SKM-1 (cell line): ENCODE measurements around the gene HUS1.
"Not testable (repeated sequence)": the region's sequence is repeated elsewhere in the genome, so short reads cannot be mapped to it uniquely, and the experiment has no call there.

ENCODE experiments used
- DNase-seq: peaks from one replicate; lab custom pipeline; 2025; ENCODE audit not compliant: unreplicated experiment; lab: John Stamatoyannopoulos, UW

HUS1 gene

GRCh38 chr7:47980648-47981047 is 1.2 kb upstream of the HUS1 start:
- not testable (repeated sequence) for DNase-seq

GRCh38 chr7:47979832-47980181 is 392 bp upstream of the HUS1 start:
- no peak for DNase-seq

GRCh38 chr7:47978790-47979144 is 648 bp downstream of the HUS1 start:
- DNase-seq, result no peak

- DNase-seq, result no peak
Observed at GRCh38 chr7:47973739-47974138, 5.7 kb downstream of the HUS1 start.

- no peak for DNase-seq
Observed at GRCh38 chr7:47970761-47971160, 8.7 kb downstream of the HUS1 start.

- DNase-seq, result no peak
Observed at GRCh38 chr7:47968847-47969774, 10.3 kb downstream of the HUS1 start.

- no peak for DNase-seq
Observed at GRCh38 chr7:47967708-47968107, 11.7 kb downstream of the HUS1 start.

GRCh38 chr7:47967123-47967522 is 12.3 kb downstream of the HUS1 start:
- DNase-seq, result no peak

GRCh38 chr7:47965456-47965855 is 14.0 kb downstream of the HUS1 start:
- DNase-seq, result no peak

GRCh38 chr7:47962262-47962661 is 17.2 kb downstream of the HUS1 start:
- DNase-seq, result no peak

- no peak for DNase-seq
Observed at GRCh38 chr7:47957156-47957555, 22.3 kb downstream of the HUS1 start.

GRCh38 chr7:47956220-47956619 is 23.2 kb downstream of the HUS1 start:
- DNase-seq, result no peak

GRCh38 chr7:47954231-47954911 is 25.0 kb downstream of the HUS1 start:
- no peak for DNase-seq

- no peak for DNase-seq
Observed at GRCh38 chr7:47953822-47954221, 25.6 kb downstream of the HUS1 start.

- DNase-seq, result no peak
Observed at GRCh38 chr7:47952224-47952623, 27.2 kb downstream of the HUS1 start.

GRCh38 chr7:47951374-47951773 is 28.0 kb downstream of the HUS1 start:
- DNase-seq, result no peak

- DNase-seq, result no peak
Observed at GRCh38 chr7:47950714-47951113, 28.7 kb downstream of the HUS1 start.

GRCh38 chr7:47949703-47950102 is 29.7 kb downstream of the HUS1 start:
- no peak for DNase-seq

GRCh38 chr7:47948141-47948790 is 31.1 kb downstream of the HUS1 start, which contains the start of gene PKD1L1:
Gene PKD1L1 (minus strand): TSS chr7:47948466. CDS start chr7:47948440, 26 bp downstream.
- DNase-seq, result no peak

- no peak for DNase-seq
Observed at GRCh38 chr7:47947355-47947749, 32.1 kb downstream of the HUS1 start.

GRCh38 chr7:47946581-47947354 is 32.6 kb downstream of the HUS1 start:
- no peak for DNase-seq
